HFF-Myc (cell line): ENCODE data around the gene GSS.

ENCODE experiments used
- DNase-seq: peaks from one replicate; pipeline ENCODE4 v3.0.0-alpha.2; 2011; ENCODE audit warnings: low read depth; ENCODE audit errors: extremely low read depth
- H3K4me3 ChIP-seq: replicated peaks from 2 replicates; pipeline ENCODE4 v1.5.1; 2011; ENCODE audit warnings: low read depth, mild to moderate bottlenecking, control low read depth, low read length
- CTCF ChIP-seq: IDR thresholded peaks from 2 replicates; pipeline ENCODE4 v1.5.1; 2012; ENCODE audit warnings: mild to moderate bottlenecking, low read depth, low read length, control low read depth; ENCODE audit errors: missing control alignments

GSS gene

GRCh38 chr20:34896086-34896621, 59.5 kb downstream of the GSS start:
- DNase-seq: no peak
- no peak for TF ChIP-seq CTCF
- H3K4me3 ChIP-seq: no peak overlapping the region

- no peak for DNase-seq
- no peak for TF ChIP-seq CTCF
- H3K4me3 ChIP-seq: no peak overlapping the region
Observed at GRCh38 chr20:34895465-34895864, 60.1 kb downstream of the GSS start.

GRCh38 chr20:34894723-34895122, 60.9 kb downstream of the GSS start:
- no peak overlapping the region for H3K4me3 ChIP-seq
- DNase-seq: no peak
- no peak for TF ChIP-seq CTCF

- no peak for TF ChIP-seq CTCF
- no peak for DNase-seq
- no peak overlapping the region for H3K4me3 ChIP-seq
Observed at GRCh38 chr20:34892671-34893070, 62.9 kb downstream of the GSS start.

GRCh38 chr20:34891166-34892062, 64.2 kb downstream of the GSS start:
- TF ChIP-seq CTCF: no peak
- DNase-seq: no peak
- H3K4me3 ChIP-seq: no peak overlapping the region

GRCh38 chr20:34888468-34888867, 67.1 kb downstream of the GSS start:
- no peak for TF ChIP-seq CTCF
- DNase-seq: no peak
- H3K4me3 ChIP-seq: no peak overlapping the region
